ENCODE results near the gene TRPV2. TPM values are rescaled to one million over a fixed set of nuclear protein-coding genes. Genes with fewer than 3 reads are reported as not detected.
"Not testable (repeated sequence)": the region's sequence is repeated elsewhere in the genome, so short reads cannot be mapped to it uniquely, and the experiment has no call there.

Gene TRPV2
- total RNA-seq, 2 donors from 2014 or later: 29.1 to 42.0 TPM

DNA sequence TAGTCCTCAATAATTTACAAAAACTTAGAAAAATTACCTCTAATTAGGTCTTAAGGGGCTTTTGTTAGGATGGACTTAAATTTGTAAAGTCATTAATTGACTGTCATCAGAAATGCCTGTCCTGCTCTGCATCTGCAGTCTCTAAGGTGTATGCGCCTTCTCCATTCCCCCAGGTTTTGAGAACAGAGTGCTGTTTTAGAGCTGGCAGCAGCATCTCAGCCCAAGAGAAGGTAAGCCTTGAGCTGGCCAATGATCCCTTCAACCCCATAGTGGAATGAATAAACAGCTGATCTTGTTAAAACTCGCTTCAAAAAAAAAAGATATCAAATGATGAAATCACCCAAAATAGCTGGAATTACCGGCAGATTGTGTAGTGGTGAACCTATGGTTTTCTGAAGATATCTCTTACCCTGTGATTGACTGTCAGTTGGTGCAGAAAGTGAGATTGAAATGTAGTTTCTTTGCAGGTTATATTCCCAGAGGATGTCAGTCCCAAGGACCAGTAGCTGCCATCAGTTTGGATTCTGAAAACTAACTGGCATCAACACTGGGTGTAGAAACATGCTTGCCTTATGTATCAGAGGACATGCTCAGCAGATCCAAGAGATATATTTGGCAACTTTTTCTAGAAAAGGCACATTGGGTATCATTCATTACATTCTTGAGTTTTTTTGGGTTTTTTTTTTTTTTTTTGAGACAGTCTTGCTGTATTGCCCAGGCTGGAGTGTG, 25.7 kb downstream of the TRPV2 start:
- ATAC-seq (no peak), DNase-seq (ENCODE audit: low spot score in 2 of 2) (no peak)
- no peaks in the 10 kb centered on the region for H3K9me3 Mint-ChIP-seq
- peaks cover 43 to 58% of the 10 kb centered on the region in 2 donors for H3K36me3 Mint-ChIP-seq
- H3K27ac Mint-ChIP-seq: peak overlapping the region; percentile 99 to 100

DNA sequence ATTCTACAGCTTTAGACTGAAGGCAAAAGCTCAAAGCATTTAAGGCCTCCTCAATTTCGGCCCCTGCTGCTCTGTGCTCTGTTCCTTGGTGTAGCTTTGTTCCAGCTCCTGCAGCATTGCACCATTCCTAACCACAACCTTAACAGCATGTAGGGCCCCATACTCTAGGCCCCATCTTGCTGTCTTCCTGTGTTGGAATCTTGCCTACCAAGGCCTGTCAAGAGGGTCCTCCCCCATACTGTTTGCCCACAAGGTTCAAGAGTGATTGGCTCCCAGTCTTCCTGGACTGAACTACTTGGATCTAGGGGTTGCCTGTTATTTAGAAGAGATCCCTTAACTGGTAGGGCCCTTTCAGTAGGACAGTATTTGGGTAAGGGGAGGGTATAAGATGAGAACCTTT, 26.8 kb downstream of the TRPV2 start:
- no peak for ATAC-seq
- H3K9me3 Mint-ChIP-seq: no peaks in the 10 kb centered on the region

DNA sequence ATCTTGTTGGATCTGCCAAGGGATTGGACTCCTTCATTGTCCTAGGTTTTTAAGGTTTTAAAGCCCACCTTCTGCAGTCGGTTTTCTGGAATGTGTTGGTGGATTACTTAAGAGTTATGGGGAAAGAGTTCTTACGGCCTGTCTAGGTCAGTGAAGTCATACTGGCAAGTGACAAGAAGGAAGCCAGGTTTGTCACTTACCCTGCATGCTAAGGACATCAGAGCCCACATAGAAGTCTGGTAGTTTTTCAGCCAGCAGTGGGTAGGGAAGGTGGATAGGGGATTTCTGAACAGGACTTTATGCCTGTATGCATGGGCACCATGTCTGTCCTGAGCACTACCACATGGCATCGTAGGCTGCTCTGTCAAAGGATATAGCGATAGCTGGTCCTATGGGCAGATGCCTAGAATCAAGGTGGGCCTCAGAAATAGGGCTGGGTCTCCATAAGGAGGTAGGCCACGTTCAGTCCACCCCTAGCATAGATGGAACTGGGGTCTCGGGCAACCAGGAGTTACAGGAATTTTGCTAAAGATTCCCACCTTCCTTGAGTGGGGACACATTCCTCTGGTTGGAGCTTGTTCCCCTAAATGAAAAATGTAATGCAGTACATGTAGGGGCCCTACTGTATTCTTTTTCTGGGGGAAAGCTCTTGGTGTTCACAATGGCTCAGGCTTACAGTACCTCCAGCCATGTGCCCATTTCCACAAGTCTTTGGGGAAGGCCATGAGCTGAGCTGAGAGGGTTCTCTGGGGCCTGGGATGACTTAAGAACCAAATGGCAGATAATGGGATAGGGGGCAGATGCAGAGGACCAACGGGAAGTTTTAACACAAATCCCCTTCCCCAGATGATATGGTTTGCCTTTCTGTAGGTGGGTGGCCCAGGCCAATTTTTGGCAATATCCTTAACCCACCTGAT, 27.5 kb downstream of the TRPV2 start:
- Mint-ChIP-seq H3K27ac (peak overlapping the region; percentile 99 to 100), H3K36me3 (peaks cover 43 to 58% of the 10 kb centered on the region in 2 donors), H3K9me3 (no peaks in the 10 kb centered on the region)
- ATAC-seq: no peak
- no peak for DNase-seq (ENCODE audit: low spot score in 2 of 2)

More for the DNA sequence above, 26.8 kb downstream of the TRPV2 start:
- Mint-ChIP-seq H3K27ac (peak overlapping the region; percentile 99 to 100), H3K36me3 (peaks cover 43 to 58% of the 10 kb centered on the region in 2 donors)
- no peak for DNase-seq (ENCODE audit: low spot score in 2 of 2)

DNA sequence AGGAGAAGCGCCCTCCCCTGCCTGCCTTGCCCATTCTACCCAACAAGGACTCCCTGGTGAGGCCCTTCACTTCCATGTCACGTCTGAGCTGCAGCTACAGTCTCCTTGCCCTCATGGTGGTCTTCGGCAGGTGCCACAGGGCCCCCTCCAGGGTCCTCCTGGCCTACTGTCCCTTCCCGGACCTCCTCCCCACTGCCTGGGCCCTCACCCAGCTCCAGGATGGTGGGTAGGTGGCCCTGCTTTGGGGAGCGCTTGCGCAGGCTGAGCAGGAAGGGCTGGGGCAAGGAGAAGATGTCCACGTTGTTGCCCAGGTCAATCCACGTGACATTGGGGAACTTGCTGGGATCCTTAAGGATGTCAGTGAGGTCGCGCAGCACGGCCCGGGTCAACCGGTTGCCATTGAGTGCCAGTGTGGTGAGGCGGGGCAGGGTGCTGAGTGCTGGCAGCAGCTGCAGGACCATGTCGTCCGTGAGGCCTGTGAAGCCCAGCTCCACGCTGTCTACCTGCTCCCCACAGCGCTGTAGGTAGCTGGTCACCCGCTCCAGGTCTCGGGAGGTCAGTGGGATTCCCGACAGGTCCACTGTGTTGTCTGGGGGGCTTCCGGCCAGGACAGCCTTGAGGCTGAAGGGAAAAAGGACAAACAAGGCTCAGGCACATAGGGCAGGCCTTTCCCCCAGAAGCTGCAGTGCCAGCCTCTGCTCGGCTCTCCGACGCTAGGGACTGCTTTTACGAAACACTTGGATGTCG, 28.3 kb downstream of the TRPV2 start:
- no peak for DNase-seq (ENCODE audit: low spot score in 2 of 2)
- ATAC-seq: no peak
- H3K36me3 Mint-ChIP-seq: peaks cover 42 to 53% of the 10 kb centered on the region in 2 donors
- H3K9me3 Mint-ChIP-seq: no peaks in the 10 kb centered on the region
- H3K27ac Mint-ChIP-seq: peak overlapping the region; percentile 35 to 65

DNA sequence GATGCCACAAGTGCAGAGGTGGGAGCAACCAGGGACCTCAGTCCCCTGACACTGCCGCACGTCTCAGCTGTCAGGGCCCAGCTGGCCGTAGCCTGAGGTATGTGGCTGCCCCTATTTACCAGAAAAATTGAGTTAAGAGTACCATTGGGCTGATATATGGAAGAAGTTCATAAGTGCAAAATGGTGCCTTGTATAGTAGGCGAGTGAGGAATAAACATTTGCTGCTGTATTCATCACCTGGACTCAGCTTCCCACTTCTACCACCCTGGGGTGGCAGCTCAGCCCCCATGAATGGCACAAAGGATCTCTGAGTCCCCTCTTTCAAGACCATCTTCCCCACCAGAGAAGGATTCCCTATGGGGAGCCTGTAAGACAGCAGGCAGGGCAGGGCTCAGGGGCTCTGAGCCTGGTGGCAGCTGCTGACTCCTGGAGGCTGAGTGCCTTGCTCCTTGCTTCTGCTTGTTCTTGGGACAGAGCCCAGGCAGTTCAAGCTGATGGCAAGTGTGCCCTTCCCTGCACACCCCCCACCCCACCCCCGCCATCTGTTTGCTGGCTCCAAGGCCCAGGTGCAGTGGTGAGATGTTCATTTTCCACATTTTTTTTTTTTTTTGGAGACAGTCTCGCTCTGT, 29.0 kb downstream of the TRPV2 start:
- no peak for ATAC-seq
- Mint-ChIP-seq H3K9me3 (no peaks in the 10 kb centered on the region), H3K27ac (peak overlapping the region; percentile 35 to 62), H3K36me3 (peaks cover 36 to 46% of the 10 kb centered on the region in 2 donors)
- no peak for DNase-seq (ENCODE audit: low spot score in 2 of 2)

DNA sequence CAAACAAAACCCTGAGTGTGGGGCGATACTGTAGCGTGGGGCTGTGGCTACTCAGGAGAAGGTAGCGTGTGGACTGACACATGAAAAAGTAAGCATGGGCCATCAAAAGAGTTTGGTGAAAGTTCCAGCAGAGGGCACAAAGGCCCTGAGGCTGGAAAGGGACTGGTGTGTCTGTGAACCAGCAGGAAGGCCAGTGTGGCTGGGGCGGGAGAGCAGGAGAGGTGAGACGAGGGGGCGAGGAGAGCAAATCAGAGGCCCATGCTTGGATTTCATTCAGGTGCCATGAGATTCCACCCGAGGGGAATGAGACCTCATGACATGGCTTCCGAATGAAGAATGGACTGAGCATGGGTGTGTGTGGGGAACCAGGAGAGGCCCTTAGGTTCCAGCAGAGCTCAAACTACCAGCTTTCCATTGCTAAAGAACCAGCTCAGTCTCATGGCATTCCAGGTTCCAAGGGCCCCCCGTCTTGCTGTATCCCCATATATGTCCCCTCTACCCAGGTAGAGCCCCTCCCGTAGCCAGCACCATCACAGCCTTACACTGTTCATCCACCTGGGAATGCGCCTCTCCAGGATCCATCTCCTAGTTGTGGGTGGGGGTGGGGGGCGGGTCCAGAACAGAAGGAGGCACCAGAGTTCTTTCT, 31.1 kb downstream of the TRPV2 start:
- no peak for DNase-seq (ENCODE audit: low spot score in 2 of 2)
- H3K9me3 Mint-ChIP-seq: no peaks in the 10 kb centered on the region
- H3K27ac Mint-ChIP-seq: no peak overlapping the region
- ATAC-seq: no peak
- peaks cover 17 to 25% of the 10 kb centered on the region in 2 donors for H3K36me3 Mint-ChIP-seq

DNA sequence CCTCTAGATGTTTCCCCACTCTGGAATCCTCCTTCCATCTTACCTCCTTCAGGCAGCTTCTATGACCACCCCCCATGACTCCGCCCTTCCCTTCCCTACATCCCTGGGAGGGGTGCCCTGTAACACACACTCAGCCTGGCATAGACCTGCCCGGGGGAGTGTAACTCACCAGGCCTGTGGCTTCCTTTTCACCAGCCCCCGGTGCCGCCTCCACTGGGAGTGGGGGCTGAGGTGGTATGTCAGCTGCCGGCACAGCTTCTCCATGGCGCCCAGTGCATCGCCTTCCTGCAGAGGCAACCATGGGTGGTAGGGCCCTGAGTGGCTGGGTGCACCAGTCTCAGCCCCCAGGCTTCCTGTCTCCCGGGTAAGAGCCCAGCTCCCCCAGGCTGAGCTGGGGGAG, 32.3 kb downstream of the TRPV2 start:
- H3K36me3 Mint-ChIP-seq: peaks cover 5 to 13% of the 10 kb centered on the region in 2 donors
- ATAC-seq (no peak), DNase-seq (ENCODE audit: low spot score in 2 of 2) (no peak)
- H3K27ac Mint-ChIP-seq: peak overlapping the region; percentile 50 to 77
- no peaks in the 10 kb centered on the region for H3K9me3 Mint-ChIP-seq

DNA sequence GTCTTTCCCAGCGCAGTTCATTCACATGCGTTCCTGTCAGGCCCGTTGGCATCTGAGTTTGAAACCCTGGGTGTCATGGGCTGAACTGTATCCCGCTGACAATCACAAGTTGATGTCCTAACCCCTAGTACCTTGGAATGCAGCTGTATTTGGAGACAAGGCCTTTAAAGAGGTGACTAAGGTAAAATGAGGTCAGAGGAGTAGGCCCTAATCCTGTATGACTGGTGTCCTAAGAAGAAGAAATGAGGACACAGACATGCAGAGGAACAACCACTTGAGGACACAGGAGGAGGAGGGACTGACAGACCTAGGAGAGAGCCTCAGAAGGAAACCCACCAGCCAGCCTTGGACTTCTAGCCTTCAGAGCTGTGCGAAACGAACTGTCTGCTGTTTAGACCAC, 33.1 kb downstream of the TRPV2 start:
- H3K9me3 Mint-ChIP-seq: no peaks in the 10 kb centered on the region
- H3K36me3 Mint-ChIP-seq: peaks cover 0 to 9% of the 10 kb centered on the region in 2 donors
- peak in 1 of 2 donors; percentile 9 for ATAC-seq
- no peak for DNase-seq (ENCODE audit: low spot score in 2 of 2)
- peak overlapping the region in 1 of 2 donors; percentile 36 for H3K27ac Mint-ChIP-seq

DNA sequence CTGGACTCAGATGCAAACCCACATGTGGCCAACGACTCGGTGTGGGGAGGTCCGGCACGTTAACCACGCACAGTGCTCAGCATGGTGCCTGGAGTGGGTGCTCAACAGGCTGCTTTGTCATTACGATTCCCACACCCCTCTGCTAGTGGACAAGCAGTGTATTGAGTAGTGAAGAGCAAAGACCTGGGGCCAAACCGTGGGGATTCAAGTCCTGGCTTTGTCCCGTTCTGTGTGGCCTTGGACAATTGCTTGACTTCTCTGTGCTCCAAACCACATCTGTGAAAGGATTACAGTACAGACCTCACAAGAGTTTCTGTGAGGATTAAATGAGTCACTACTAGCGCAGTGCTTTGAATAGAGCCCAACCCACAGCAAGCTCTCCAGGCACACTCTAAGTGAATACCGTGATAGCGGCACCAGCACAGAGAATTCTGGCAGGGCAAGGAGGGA, 33.8 kb downstream of the TRPV2 start:
- DNase-seq (ENCODE audit: low spot score in 2 of 2) (no peak), ATAC-seq (peak; percentile 61 to 85)
- Mint-ChIP-seq H3K36me3 (peaks cover 0 to 11% of the 10 kb centered on the region in 2 donors), H3K27ac (peak overlapping the region in 1 of 2 donors; percentile 18), H3K9me3 (no peaks in the 10 kb centered on the region)

DNA sequence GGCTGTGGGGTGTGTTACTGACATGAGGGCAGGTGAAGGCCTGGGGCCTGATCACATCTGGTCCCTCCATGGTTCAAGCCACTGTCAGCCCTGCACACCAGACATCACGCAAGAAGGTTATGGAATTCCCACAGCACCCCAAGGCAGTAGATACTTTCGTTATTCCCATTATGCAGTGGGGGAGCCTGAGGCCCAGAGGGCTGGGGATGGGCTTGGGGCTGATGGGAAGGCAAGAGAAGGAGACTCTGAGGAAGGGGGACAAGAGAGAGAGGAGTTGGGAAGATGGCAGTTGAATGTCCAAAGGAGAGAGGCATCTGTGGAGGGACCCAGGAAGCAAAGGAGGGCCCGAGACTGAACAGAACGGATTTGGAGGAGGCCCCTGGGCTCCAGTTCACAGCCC, 34.7 kb downstream of the TRPV2 start:
- H3K36me3 Mint-ChIP-seq: peaks cover 0 to 7% of the 10 kb centered on the region in 2 donors

DNA sequence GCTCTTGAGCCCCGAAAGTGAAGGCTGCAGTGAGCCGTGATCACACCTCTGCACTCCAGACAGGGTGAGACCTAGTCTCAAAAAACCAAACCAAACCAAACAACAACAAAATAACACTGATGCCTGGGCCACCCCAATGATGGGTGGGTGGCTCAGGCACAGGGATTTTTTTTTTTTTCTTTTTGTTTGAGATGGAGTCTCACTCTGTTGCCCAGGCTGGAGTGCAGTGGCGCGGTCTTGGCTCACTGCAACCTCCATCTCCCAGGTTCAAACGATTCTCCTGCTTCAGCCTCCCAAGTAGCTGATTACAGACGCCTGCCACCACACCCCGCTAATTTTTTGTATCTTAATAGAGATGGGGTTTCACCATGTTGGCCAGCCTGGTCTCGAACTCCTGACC, 36.9 kb downstream of the TRPV2 start:
- ATAC-seq; H3K27ac Mint-ChIP-seq; H3K36me3 Mint-ChIP-seq; H3K9me3 Mint-ChIP-seq; DNase-seq (ENCODE audit: low spot score in 2 of 2): not testable (repeated sequence)

More for the DNA sequence above, 34.7 kb downstream of the TRPV2 start:
- no peaks in the 10 kb centered on the region for H3K9me3 Mint-ChIP-seq
- DNase-seq (ENCODE audit: low spot score in 2 of 2) (no peak), ATAC-seq (no peak)
- peak overlapping the region in 1 of 2 donors; percentile 18 for H3K27ac Mint-ChIP-seq

DNA sequence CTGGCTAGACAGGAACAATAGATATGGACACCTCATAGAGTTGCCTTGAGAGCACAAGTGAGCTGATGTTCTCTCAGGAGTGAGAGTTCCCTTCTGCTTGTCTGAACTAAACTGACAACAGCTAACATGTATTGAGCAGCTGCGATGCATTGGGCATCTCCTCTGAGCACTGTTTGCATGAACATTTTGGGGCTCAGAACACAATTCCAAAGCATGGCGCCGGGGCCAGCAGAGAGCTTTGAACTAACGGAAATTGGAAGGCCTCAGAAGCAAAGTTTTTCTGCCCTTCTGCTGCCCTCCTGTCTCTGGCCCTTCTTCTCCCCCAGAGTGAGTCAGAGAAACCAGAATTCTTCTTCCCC, 38.1 kb downstream of the TRPV2 start:
- H3K27ac Mint-ChIP-seq: peak overlapping the region in 1 of 2 donors; percentile 77

DNA sequence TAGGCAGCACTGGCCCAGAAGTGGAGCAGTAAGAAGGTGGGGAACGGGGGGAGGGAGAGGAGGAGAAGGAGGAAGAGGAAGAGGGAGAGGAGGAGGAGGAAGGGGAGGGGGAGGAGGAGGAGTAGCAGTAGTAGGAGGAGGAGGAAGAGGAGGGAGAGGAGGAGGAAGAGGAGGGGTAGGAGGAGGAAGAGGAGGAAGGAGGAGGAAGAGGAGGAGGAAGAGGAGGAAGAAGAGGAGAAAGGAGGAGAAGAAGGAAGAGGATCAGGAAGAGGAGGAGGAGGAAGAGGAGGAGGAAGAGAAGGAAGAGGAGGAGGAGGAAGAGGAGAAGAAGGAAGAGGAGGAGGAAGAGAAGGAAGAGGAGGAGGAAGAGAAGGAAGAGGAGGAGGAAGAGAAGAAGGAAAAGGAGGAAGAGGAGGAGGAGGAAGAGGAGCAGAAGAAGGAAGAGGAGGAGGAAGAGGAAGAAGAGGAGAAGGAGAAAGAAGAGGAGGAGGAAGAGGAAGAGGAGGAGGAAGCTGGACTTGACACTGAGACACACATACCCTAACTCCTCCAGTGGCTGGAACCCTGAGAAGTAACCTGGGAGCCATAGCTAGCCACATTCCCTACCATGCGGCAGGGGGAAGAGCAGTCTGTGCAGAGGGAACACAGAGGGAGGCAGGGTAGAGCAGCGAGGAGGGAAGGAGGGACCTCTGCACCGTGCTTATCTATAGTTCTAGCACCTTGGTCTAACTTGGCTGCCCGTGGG, 40.8 kb downstream of the TRPV2 start:
- peak overlapping the region in 1 of 2 donors; percentile 17 for H3K27ac Mint-ChIP-seq
- DNase-seq (ENCODE audit: low spot score in 2 of 2) (no peak), ATAC-seq (no peak)
- H3K36me3 Mint-ChIP-seq: peaks cover 0 to 7% of the 10 kb centered on the region in 2 donors
- H3K9me3 Mint-ChIP-seq: no peaks in the 10 kb centered on the region

More for the DNA sequence above, 38.1 kb downstream of the TRPV2 start:
- DNase-seq (ENCODE audit: low spot score in 2 of 2): no peak
- Mint-ChIP-seq H3K9me3 (no peaks in the 10 kb centered on the region), H3K36me3 (peaks cover 0 to 7% of the 10 kb centered on the region in 2 donors)
- no peak for ATAC-seq

DNA sequence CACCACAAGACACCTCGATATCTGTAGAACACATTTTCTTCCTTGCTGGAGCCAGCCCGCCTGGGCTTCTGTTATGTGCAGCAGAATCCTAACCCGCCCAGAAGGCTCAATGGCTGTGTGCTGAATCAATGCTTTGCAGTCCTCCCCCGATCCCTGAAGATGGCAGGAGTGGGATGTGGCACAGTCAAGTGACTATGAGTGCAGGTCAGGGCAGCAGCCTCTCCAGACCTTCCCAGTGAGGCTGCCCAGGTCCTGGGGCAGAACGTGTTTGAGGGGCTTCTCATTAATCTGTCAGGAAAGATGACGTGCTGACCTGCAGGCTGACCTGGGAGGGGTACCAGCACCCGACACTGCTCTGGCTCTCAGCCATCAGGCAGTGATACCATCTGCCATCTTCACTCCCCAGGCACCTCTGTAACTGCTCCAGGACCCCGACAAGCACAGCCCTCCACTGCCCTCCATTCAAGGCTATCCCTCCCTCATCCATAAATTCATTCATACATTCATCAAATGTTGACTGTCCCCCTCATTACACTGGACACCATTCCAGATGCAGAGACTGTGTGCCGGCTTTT, 41.5 kb downstream of the TRPV2 start:
- H3K36me3 Mint-ChIP-seq: peaks cover 0 to 7% of the 10 kb centered on the region in 2 donors
- ATAC-seq (no peak), DNase-seq (ENCODE audit: low spot score in 2 of 2) (no peak)
- H3K27ac Mint-ChIP-seq: peak overlapping the region in 1 of 2 donors; percentile 51
- no peaks in the 10 kb centered on the region for H3K9me3 Mint-ChIP-seq

DNA sequence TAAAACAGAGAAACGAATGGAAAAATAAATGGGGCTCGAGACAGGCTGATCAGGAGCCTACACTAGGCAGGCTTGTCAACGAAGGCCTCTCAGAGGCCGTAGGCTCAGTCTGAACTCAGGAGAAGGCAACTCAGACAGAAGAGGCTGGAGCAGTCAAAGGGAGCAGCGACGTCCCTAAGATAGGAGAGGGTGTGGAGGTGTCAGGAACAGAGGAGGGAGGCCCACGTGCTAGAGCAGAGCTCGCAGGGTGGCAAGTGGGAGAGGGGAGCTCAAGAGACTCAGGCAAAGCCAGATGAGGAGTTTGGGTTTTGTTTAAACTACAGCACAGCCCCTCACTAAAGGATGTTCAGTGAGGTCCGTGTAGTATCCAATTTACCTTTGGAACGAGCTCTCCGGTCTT, 43.9 kb downstream of the TRPV2 start:
- Mint-ChIP-seq H3K27ac (peak overlapping the region; percentile 44 to 45), H3K9me3 (no peaks in the 10 kb centered on the region), H3K36me3 (no peaks in the 10 kb centered on the region)
- ATAC-seq (no peak), DNase-seq (ENCODE audit: low spot score in 2 of 2) (no peak)

All from activated naive CD4-positive, alpha-beta T cell treated with anti-CD3 and anti-CD28 coated beads, Interleukin-2, amount 50 U/mL, for 72 hours (primary cell).